H1 (cell line): ENCODE results near the gene MEX3D. TPM values are rescaled to one million over a fixed set of nuclear protein-coding genes. Genes with fewer than 3 reads are reported as not detected.

Experiments
- FOSL1 ChIP-seq: IDR thresholded peaks from 2 replicates; pipeline ENCODE4 v1.6.1; 2011; ENCODE audit warnings: mild to moderate bottlenecking, low read depth, low read length, moderate library complexity; ENCODE audit not compliant: insufficient read depth
- RBBP5 ChIP-seq: IDR thresholded peaks from 2 replicates; pipeline ENCODE4 v1.7.1; 2012; ENCODE audit warnings: low read depth, mild to moderate bottlenecking, inconsistent platforms, low read length, moderate library complexity, borderline replicate concordance
- TBP ChIP-seq: IDR thresholded peaks from 2 replicates; pipeline ENCODE4 v1.6.1; 2011; ENCODE audit warnings: low read depth, low read length, improper control_type of control experiment
- polyA plus RNA-seq, 7 experiments: library from polyadenylated mRNA; depleted of rRNA in 3 of 7; stranded (reverse) in 5 of 7; unstranded in 2 of 7; fragments of >200 nt in 5 of 7; fragments of 200-250 nt in 2 of 7; gene quantifications; 1 replicate in 5 of 7; 2 replicates in 1 of 7; 4 replicates in 1 of 7; pipeline versions ENCODE4 v1.2.1 to v1.2.3, GENCODE V29; 2011 to 2013; ENCODE audit warnings: missing spikeins in 2 of 7, mixed read lengths in 2 of 7
- total RNA-seq: library from RNA; stranded (reverse); fragmentation: NEBNext Ultra II Directional; extraction: Animal tissue kit (Norgen Biotek cat#: 25700); gene quantifications from 2 replicates; pipeline ENCODE4 v1.2.1, GENCODE V29; 2021
- TF ChIP-seq, protein P1 (sequence below): fragments of 300-600 bp; sonication (generic); IDR thresholded peaks from 2 replicates; pipeline ENCODE4 v1.7.1; 2012; ENCODE audit warnings: low read length, moderate library complexity, mild to moderate bottlenecking, inconsistent platforms; ENCODE audit not compliant: insufficient replicate concordance

Gene MEX3D
- total and polyA plus RNA-seq, 2 of the 8 experiments (the other 6 are each of a cell fraction or from before 2014, with no cell fraction given), result 20.8 to 78.8 TPM

DNA sequence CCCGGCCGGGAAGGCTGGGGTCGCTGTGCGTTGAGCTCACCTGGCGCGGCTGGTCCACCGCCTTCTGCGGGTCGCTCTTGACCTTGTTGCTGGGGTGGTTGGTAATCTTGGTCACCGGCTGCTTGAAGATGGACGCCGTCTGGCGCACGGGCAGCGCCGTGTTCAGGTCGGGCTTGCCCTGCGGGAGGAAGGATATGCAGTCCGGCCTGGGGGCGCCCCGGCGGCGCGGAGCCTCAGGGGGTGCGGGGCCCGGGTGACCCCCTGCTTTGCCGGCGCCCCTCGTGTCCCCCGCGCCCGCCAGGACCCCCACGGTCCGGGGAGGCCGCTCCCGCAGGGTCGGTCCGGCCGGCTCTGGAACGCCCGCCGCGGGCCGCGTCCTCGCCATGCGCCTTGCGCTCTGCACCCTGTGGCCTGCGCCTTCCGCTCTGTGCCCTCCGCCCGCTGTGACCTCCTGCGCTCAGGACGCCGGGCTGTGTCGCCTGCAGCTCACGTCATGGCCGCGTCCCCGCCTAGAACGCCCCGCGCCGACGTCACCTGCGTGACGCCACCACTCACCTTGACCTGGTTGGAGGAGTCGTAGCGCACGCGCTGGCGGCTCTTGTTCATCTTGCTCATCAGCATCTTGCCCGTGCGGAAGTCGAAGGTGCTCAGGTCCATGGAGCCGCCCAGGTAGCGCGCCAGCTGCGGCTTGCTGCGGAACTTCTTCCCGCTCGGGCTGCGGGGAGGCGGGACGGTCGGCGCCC lies 16.5 kb upstream of the MEX3D start (continued):
- TF ChIP-seq, protein P1, sequence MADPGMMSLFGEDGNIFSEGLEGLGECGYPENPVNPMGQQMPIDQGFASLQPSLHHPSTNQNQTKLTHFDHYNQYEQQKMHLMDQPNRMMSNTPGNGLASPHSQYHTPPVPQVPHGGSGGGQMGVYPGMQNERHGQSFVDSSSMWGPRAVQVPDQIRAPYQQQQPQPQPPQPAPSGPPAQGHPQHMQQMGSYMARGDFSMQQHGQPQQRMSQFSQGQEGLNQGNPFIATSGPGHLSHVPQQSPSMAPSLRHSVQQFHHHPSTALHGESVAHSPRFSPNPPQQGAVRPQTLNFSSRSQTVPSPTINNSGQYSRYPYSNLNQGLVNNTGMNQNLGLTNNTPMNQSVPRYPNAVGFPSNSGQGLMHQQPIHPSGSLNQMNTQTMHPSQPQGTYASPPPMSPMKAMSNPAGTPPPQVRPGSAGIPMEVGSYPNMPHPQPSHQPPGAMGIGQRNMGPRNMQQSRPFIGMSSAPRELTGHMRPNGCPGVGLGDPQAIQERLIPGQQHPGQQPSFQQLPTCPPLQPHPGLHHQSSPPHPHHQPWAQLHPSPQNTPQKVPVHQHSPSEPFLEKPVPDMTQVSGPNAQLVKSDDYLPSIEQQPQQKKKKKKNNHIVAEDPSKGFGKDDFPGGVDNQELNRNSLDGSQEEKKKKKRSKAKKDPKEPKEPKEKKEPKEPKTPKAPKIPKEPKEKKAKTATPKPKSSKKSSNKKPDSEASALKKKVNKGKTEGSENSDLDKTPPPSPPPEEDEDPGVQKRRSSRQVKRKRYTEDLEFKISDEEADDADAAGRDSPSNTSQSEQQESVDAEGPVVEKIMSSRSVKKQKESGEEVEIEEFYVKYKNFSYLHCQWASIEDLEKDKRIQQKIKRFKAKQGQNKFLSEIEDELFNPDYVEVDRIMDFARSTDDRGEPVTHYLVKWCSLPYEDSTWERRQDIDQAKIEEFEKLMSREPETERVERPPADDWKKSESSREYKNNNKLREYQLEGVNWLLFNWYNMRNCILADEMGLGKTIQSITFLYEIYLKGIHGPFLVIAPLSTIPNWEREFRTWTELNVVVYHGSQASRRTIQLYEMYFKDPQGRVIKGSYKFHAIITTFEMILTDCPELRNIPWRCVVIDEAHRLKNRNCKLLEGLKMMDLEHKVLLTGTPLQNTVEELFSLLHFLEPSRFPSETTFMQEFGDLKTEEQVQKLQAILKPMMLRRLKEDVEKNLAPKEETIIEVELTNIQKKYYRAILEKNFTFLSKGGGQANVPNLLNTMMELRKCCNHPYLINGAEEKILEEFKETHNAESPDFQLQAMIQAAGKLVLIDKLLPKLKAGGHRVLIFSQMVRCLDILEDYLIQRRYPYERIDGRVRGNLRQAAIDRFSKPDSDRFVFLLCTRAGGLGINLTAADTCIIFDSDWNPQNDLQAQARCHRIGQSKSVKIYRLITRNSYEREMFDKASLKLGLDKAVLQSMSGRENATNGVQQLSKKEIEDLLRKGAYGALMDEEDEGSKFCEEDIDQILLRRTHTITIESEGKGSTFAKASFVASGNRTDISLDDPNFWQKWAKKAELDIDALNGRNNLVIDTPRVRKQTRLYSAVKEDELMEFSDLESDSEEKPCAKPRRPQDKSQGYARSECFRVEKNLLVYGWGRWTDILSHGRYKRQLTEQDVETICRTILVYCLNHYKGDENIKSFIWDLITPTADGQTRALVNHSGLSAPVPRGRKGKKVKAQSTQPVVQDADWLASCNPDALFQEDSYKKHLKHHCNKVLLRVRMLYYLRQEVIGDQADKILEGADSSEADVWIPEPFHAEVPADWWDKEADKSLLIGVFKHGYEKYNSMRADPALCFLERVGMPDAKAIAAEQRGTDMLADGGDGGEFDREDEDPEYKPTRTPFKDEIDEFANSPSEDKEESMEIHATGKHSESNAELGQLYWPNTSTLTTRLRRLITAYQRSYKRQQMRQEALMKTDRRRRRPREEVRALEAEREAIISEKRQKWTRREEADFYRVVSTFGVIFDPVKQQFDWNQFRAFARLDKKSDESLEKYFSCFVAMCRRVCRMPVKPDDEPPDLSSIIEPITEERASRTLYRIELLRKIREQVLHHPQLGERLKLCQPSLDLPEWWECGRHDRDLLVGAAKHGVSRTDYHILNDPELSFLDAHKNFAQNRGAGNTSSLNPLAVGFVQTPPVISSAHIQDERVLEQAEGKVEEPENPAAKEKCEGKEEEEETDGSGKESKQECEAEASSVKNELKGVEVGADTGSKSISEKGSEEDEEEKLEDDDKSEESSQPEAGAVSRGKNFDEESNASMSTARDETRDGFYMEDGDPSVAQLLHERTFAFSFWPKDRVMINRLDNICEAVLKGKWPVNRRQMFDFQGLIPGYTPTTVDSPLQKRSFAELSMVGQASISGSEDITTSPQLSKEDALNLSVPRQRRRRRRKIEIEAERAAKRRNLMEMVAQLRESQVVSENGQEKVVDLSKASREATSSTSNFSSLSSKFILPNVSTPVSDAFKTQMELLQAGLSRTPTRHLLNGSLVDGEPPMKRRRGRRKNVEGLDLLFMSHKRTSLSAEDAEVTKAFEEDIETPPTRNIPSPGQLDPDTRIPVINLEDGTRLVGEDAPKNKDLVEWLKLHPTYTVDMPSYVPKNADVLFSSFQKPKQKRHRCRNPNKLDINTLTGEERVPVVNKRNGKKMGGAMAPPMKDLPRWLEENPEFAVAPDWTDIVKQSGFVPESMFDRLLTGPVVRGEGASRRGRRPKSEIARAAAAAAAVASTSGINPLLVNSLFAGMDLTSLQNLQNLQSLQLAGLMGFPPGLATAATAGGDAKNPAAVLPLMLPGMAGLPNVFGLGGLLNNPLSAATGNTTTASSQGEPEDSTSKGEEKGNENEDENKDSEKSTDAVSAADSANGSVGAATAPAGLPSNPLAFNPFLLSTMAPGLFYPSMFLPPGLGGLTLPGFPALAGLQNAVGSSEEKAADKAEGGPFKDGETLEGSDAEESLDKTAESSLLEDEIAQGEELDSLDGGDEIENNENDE, result no peak
- TF ChIP-seq TBP (no peak), FOSL1 (no peak), RBBP5 (no peak)
